Kidney epithelial cell (primary cell): Measurements from ENCODE around the gene TNNI3K. TPM values are rescaled to one million over a fixed set of nuclear protein-coding genes. Genes with fewer than 3 reads are reported as not detected.
A peak's percentile ranks its signal among the peaks of the same experiment; 100 is the strongest.

Source experiments
- DNase-seq: peaks from one replicate; pipeline ENCODE4 v3.0.0-alpha.2; 2010; ENCODE audit warnings: low read depth
- H3K27me3 ChIP-seq: 2 replicates; pipeline ENCODE4 v1.6.0; 2011; ENCODE audit warnings: low read length; ENCODE audit not compliant: control insufficient read depth, insufficient read depth
- H3K36me3 ChIP-seq: 2 replicates; pipeline ENCODE4 v1.5.1; 2011; ENCODE audit warnings: low read length; ENCODE audit not compliant: control insufficient read depth, insufficient read depth
- H3K4me3 ChIP-seq: 2 replicates; pipeline ENCODE4 v1.5.1; 2011; ENCODE audit warnings: low read depth, mild to moderate bottlenecking, control low read depth, low read length
- CTCF ChIP-seq: IDR thresholded peaks from 2 replicates; pipeline ENCODE4 v1.5.1; 2011; ENCODE audit warnings: mild to moderate bottlenecking, moderate library complexity, low read length, control low read depth, inconsistent platforms; ENCODE audit not compliant: insufficient read depth, poor library complexity, severe bottlenecking
- total RNA-seq: library from RNA; depleted of rRNA; stranded (reverse); fragments of >200 nt; gene quantifications from 2 replicates; pipeline ENCODE4 v1.2.3, GENCODE V29; 2015

Gene TNNI3K
- total RNA-seq, 1 donor from 2014 or later, result not detected

- Histone ChIP-seq H3K36me3 (no peaks in the 10 kb centered on the region), H3K27me3 (no peaks in the 10 kb centered on the region), H3K4me3 (no peak overlapping the region)
- TF ChIP-seq CTCF, result no peak
- DNase-seq, result no peak
Observed at GRCh38 chr1:74380252-74380651, 145.1 kb downstream of the TNNI3K start.

DNA sequence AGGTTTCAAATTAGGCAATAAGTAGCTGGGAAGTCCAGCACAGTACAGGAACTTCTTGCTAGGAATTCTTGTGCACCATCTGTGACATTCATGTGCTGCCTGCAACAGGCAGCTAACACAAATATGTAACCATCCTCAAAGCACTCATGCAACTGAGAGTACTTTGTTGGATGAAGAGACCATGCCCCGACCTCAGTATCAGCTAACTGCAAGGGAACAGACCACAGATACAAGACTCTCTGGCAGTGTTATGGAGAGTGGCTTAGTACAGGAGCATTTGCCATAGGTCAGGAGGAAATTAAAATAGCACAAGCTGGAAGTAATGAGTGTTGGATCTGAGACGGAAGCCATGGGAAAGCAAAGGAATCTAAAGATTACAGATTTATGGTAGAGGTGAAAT is 153.7 kb downstream of the TNNI3K start:
- Histone ChIP-seq H3K4me3 (no peak overlapping the region), H3K27me3 (no peaks in the 10 kb centered on the region), H3K36me3 (no peaks in the 10 kb centered on the region)
- DNase-seq, result no peak
- no peak for TF ChIP-seq CTCF

- Histone ChIP-seq H3K27me3 (no peaks in the 10 kb centered on the region), H3K36me3 (no peaks in the 10 kb centered on the region), H3K4me3 (no peak overlapping the region)
- no peak for TF ChIP-seq CTCF
- DNase-seq, result no peak
Observed at GRCh38 chr1:74392186-74392585, 157.0 kb downstream of the TNNI3K start.

DNA sequence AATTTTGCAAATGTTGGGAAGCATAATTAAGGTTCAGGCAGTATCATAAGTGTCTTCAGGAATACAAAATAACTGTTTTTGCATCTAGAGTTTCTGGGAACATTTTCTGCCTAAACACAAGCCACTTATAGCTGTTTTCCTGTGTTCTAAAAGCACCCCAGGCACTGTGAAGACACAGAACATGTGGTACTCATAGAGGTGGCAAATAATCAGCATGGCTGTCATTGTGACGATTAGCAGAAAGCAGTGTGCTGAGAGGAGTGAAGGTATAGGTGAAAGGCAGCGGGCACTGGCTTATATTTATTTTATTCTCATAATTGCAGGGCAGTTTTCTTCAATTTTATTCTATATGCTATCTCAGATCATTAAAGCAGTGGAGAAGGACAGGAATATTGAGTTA is 157.7 kb downstream of the TNNI3K start:
- no peaks in the 10 kb centered on the region for H3K27me3 ChIP-seq
- no peak for TF ChIP-seq CTCF
- DNase-seq, result no peak
- H3K4me3 ChIP-seq, result no peak overlapping the region
- H3K36me3 ChIP-seq, result no peaks in the 10 kb centered on the region

DNA sequence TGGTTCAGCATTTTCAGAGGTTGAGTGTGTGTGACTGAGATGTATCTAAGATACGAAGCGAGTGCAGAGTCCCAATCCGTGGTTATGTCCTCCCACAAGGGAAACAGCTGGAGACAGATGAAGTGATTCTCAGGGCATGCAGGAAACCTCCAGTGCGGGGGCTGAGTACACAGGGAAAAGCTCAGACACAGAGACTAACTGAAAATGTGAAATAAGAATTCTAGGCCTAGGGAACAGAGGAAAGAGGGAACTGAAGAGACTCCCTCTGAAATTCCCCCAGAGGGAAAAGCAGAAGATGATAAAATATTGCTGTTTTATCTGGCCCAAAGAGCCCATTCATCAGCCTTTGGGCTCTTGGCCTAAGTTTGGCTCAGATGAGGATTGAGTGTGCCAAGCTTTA is 160.4 kb downstream of the TNNI3K start:
- Histone ChIP-seq H3K36me3 (no peaks in the 10 kb centered on the region), H3K27me3 (no peaks in the 10 kb centered on the region), H3K4me3 (no peak overlapping the region)
- no peak for TF ChIP-seq CTCF
- DNase-seq, result peak; percentile 14

DNA sequence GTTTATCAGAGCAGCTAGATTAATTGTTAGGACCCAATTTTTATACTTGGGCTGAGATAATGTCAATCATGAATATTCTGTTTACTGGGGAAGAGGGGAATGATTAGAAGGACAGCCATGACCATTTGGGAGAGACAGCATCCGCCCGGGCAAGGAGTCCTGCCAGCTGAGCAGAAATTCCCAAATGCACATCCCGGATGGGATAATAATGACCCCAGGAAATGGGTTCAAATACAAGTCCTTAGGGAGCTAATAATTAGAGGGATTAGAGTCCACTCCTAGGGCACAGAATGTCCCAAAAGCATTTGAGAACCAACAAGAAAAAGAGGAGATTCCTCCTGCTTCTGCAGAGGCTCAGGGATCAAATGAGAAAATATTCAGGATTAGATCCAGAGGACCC is 161.3 kb downstream of the TNNI3K start:
- Histone ChIP-seq H3K27me3 (no peaks in the 10 kb centered on the region), H3K4me3 (no peak overlapping the region), H3K36me3 (no peaks in the 10 kb centered on the region)
- no peak for TF ChIP-seq CTCF
- DNase-seq, result no peak
